ENCODE results near the gene SCARF2. TPM values are rescaled to one million over a fixed set of nuclear protein-coding genes. Genes with fewer than 3 reads are reported as not detected.
"Not testable (repeated sequence)": the region's sequence is repeated elsewhere in the genome, so short reads cannot be mapped to it uniquely, and the experiment has no call there.

The SCARF2 gene, protein sequence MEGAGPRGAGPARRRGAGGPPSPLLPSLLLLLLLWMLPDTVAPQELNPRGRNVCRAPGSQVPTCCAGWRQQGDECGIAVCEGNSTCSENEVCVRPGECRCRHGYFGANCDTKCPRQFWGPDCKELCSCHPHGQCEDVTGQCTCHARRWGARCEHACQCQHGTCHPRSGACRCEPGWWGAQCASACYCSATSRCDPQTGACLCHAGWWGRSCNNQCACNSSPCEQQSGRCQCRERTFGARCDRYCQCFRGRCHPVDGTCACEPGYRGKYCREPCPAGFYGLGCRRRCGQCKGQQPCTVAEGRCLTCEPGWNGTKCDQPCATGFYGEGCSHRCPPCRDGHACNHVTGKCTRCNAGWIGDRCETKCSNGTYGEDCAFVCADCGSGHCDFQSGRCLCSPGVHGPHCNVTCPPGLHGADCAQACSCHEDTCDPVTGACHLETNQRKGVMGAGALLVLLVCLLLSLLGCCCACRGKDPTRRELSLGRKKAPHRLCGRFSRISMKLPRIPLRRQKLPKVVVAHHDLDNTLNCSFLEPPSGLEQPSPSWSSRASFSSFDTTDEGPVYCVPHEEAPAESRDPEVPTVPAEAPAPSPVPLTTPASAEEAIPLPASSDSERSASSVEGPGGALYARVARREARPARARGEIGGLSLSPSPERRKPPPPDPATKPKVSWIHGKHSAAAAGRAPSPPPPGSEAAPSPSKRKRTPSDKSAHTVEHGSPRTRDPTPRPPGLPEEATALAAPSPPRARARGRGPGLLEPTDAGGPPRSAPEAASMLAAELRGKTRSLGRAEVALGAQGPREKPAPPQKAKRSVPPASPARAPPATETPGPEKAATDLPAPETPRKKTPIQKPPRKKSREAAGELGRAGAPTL
- 42.6 TPM for polyA plus RNA-seq (2013, experiment 1 of 2; ENCODE audit: insufficient read length)
- polyA plus RNA-seq (2013, experiment 2 of 2; ENCODE audit: insufficient read length) = 44.6 TPM

DNA sequence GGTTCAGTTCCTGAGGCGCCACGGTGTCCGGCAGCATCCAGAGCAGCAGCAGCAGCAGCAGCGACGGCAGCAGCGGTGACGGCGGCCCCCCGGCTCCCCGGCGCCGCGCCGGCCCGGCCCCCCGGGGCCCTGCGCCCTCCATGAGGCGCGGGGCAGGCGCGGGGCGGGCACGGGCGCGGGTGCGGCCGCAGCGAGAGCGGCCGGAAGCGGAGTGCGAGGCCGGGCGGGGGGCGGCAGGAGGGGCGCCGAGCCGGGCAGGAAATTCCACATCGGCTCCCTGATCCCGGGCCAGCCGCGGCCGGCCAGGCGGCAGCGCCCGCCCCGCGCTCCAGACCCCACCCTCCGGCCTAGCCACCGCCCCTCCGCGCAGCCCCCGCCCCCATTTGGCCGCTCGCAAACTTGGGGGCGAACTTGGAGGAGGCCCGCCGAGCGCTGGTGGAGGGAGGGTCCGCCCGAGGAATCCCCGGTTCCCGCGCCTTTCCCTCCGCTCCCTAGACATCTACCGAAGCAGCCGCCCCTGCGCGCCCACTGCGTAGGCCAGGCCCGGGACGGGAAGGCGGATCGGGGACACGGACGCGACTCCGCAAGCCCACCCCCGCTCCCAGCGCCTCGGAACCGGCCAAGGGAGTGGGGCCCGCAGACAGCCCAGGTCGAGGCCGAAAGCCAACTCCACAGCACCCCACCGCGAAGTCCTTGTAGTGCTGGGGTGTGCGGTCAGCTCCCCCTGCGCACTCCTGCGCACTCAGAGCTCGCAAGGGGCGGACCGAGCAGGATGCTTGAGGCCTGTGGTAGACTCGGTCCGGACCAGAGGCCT, at the start of gene SCARF2:
Gene SCARF2, minus strand, starts transcription at position 213 of the 814 bp plus-strand sequence. Its CDS starts 71 bp downstream, at position 142.
- DNase-seq = peak; percentile 80

DNA sequence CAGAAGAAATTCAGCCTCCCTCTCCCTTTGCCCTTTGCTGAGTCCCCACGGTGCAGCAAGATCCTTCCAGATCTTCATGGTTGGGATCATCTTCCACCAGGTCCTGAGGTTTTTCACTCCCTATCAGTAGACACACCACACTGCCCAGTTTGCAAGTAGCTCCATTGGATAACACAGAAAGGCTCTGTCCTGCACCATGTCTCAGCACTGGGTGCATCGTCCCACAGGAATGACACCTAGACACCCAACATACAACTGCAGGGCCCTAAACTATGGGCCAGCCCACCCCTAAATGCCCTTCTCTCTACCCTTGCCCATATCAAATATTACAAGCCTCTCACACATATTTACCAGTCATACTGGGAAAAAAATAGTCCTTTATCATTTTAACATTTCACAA, 48.6 kb upstream of the SCARF2 start:
- DNase-seq = no peak

DNA sequence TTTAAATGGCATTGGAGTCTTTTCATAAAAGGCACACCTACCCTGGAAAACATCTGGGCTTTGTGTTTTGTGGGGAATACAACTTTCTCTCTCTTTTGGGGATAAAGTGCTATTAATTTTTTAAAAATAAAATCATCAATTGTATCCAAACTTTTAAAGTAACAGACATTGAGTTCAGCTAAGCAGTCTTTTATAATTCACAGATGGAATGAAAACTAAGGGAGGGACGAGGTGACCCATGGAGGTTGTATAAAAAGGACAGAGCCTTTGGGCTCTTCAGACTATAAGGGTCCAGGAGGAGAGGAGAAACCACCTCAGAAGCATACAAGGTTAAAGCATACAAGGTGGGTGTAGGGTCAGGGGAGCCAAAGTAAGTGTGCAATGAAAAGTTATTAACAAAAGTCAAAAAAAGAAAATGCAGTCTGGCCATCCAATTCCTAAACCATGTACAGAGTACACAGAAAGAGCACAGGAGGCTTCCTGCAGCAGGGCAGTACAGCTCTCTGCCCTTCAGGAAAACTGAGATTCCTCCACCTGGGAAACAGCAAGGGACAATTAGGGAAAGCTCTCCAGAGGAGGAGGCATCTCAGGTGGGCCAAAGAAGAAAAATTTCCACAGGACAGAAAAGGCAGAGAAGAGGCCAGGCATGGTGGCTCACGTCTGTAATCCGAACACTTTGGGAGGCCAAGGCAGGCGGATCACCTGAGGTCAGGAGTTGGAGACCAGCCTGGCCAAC, 47.5 kb upstream of the SCARF2 start:
- no peak for DNase-seq

DNA sequence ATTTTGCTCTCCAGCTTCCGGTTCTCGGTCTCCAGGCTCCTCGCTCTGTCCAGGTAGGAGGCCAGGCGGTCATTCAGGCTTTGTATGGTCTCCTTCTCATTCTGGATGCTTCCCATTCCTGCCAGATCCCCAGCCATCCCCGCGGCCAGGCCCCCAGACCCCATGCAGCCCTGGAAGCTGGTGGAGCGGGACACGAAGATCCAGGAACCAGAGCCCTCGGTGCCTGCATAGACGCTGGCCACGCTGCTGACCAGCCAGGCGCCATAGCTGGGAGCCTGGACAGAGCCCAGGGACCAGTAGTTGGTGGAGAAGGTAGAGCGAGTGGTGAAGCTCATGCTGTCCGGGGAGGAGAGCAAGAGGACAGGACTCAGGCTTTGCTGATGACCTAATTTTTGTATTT, 46.1 kb upstream of the SCARF2 start:
- no peak for DNase-seq

DNA sequence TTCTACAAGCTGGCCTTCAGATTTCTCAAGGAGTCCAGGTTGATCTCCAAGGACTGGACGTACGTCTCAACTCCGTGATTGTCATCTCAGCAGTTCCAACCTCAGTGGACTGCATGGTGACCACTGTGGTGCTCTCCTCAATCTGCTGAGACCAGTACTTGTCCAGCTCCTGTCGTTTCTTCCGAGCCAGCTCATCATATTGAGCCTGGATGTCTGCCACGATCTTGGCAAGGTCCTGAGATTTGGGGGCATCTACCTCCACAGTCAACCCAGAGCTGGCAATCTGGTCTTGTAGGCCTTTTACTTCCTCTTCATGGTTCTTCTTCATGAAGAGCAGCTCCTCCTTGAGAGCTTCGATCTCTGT, 45.5 kb upstream of the SCARF2 start:
- not testable (repeated sequence) for DNase-seq

DNA sequence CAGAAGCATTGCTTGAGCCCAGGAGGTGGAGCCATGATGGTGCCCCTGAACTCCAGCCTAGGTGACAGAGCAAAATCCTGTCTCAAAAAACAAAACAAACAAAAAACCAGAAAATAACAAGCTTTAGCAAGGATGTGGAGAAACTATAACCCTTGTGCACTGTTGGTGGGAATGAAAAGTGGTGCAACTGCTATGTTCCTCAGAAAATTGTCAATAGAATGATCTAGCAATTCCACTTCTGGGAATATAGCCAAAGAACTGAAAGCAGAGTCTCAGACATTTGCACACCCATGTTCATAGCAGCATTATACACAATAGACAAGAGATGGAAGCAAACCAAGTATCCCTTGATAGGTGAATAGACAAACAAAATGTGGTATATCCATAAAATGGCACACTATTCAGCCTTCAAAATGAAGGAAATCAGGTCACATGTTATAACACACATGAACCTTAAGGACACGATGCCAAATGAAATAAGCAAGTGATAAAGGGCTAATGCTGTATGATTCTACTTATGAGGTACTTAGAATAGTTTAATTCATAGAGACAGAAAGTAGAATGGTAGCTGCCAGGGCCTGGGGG, 42.1 kb upstream of the SCARF2 start:
- DNase-seq = no peak

DNA sequence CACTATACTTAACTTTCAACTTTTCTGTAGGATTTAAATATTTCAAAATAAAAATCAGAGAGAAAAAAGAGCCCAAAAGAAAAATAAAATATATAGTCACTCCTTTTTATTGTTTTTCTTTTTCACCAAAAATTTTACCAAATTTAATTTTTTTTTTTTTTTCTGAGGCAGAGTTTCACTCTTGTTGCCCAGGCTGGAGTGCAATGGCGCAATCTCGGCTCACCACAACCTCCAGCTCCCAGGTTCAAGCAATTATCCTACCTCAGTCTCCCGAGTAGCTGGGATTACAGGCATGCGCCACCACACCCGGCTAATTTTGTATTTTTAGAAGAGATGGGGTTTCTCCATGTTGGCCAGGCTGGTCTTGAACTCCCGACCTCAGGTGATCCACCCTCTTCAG, 40.4 kb upstream of the SCARF2 start:
- not testable (repeated sequence) for DNase-seq

DNA sequence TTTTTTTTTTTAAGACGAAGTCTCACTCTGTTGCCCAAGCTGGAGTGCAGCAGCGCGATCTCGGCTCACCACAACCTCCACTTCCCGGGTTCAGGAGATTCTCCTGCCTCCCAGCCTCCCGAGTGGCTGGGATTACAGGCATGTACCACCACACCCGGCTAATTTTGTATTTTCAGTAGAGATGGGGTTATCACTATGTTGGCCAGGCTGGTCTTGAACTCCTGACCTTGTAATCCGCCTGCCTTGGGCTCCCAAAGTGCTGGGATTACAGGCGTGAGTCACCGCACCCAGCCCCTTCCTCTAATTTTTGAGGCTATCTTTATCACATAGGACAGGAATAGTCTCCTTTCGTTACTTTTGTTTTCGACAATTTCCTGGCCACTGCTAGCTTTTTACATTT, 37.9 kb upstream of the SCARF2 start:
- not testable (repeated sequence) for DNase-seq

DNA sequence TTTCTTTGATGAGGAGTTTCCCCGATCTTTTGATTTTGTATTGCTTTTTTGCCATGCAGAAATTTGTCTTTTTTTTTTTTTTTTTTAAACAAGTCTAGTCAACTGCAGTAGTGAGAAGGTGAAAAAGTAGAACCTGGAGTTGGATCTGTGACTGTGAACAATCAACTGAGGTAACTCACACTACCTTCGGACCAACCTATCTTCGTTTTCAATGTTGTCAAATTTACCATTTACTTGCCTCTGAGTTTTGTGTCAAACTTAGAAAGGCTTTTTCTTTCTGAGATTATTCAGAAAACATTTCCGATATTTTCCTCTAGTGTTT, 37.5 kb upstream of the SCARF2 start:
- no peak for DNase-seq

DNA sequence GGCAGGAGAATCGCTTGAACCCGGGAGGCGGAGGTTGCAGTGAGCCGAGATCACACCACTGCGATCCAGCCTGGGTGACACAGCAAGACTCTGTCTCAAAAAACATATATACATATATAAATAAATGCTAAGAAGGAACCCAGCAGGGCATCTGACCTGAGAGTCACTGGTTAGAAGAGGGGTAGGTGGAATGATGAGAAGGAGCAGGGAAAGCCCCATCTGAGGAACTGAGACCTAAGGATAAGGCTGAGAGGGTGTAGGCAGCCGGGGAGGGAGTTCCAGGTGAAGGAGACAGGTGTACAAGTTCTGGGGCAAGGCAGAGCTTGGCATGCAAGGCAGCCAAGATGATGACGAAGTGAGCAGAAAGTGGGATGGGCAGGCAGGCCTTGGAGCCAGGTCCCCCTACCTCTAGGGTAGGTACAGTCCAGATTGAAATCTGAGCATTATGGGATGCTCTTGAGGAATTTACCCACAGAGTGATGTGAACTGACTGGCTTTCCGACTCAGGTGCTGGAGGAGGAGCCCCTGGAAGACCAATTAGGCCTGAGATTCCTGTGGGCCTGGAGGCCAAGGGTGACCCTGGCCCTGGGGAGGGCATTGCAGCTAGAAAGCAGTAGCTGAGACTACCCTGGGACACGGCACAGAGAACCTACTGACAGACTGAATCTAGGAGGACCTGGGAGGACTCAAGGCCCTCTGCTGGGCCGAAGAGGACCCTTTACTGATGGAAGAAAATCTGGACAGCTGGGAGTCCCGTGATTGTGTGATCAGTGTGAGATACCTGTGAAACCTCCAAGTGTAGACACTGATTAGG, 35.2 kb upstream of the SCARF2 start:
- DNase-seq = no peak

DNA sequence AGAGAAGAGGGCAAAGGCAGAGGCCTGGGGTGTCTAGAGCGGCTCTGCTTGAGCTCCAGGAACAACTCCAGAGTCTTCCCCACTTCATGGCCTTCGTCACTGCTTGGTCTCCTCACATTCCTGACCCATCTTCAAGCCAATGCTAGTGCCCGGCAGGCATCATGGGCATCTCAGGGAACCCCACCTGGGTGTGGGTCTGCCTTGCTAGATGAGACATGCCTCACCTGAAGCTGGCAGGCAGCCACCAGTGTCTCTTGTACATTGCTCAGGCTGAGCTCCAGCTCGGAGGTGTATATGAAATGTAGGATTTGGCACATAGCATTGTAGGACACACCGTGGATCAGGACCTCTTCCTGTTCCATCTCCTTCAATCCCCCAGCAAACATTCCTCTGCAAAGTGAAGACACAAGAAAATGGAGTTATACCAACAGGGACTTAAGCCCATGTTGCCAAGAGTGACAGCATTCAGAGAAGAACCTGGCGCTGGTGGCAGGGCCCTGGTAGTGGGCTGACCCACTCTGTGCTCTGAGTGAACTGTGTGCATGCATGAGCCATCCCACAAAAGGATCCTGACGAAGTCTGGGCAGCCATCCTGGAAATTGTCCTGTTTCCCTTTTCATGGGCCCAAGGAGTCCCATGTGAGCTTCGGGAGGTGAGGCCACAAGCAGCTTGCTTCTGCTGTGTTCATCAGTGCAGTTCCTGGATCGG, 33.7 kb upstream of the SCARF2 start:
- no peak for DNase-seq

DNA sequence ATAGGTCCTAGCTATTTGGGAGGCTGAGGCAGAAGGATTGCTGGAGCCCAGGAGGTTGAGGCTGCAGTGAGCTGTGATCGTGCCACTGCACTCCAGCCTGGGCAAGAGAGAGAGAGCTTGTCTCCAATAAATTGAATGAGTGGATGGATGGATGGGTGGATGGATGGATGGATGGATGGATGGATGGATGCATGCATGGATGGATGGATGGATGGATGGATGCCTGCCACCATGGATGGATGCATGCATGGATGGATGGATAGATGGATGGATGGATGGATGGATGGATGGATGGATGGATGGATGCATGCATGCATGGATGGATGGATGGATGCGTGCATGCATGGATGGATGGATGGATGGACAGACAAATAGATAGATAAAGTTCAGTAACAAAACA, 32.9 kb upstream of the SCARF2 start:
- not testable (repeated sequence) for DNase-seq

DNA sequence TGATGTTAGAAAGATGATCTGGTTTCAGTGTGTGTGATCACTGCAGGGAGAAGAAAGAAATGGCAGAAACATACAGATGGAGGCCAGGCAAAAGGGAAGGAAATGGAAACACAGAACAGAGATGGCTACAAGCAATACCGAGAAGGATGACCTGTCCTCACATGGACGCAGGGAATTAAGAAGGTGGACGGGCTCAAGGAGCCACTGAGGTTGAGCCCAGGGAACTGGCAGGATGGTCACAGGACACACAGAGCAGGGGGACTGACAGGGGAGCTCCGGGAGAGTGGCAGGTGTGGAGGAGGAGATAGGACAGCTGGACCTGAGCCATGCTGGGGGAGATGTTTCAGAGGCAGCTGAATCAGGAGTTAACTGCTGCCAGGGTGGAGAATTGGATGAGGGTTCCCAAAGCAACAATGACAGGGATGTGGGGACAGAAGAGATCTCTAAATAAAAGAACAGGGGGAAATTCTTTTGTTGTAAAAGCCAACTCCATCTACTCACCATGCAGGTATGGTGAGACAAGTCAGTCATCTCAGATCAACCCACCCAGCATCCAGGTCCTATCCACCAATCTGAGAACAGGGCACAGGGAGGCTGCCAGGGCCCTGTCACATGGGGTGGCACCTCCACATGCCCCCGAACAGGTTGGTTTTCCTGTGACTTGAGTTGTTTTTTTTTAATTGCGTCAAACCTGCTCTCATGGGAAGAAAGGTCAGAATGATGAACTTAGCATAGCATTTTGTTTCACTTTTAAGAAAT, 31.7 kb upstream of the SCARF2 start:
- DNase-seq = no peak

DNA sequence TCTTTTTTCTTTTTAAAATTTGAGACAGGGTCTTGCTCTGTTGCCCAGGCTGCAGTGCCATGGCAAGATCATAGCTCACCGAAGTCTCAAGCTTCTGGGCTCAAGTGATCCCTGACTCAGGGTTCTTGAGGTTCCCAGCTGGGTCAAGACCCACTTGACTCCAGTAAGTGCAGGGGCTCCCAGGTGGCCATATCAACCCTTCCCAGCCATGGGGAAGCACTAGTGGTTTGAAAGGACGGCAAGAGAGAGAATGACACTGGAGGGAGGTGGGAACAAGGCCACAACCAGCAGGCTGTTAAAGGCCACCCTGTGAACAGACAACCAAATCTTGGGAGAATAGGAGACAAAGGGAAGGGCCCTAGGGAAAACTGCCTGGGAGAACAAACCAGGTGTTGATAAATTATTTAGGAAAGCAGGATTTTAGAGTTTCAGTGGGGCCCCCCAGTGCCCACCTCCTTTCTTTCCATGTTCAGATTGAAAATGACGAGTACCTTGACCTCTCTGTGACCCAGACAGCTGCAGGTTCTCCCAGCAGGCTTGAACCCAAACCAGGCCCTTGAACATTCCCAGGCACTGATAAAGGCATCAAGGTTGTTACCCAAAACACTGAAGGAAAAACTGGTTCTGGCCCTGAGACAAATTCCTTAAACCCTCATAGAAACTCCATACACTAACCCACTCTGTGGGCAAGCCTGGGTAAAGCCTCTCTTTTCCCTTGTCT, 29.2 kb upstream of the SCARF2 start:
- no peak for DNase-seq

DNA sequence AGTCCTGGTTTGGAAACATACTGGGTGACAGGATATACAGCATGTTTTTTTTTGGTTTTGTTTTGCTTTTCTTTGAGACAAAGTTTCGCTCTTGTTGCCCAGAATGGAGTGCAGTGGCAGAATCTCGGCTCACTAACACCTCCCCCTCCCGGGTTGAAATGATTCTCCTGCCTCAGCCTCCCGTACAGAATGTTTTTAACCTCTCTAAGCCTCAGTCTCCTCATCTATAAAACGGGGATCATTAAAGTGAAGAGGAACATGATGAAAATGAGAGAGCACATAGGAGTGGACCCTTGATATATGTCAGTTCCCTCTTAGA, 28.1 kb upstream of the SCARF2 start:
- no peak for DNase-seq

DNA sequence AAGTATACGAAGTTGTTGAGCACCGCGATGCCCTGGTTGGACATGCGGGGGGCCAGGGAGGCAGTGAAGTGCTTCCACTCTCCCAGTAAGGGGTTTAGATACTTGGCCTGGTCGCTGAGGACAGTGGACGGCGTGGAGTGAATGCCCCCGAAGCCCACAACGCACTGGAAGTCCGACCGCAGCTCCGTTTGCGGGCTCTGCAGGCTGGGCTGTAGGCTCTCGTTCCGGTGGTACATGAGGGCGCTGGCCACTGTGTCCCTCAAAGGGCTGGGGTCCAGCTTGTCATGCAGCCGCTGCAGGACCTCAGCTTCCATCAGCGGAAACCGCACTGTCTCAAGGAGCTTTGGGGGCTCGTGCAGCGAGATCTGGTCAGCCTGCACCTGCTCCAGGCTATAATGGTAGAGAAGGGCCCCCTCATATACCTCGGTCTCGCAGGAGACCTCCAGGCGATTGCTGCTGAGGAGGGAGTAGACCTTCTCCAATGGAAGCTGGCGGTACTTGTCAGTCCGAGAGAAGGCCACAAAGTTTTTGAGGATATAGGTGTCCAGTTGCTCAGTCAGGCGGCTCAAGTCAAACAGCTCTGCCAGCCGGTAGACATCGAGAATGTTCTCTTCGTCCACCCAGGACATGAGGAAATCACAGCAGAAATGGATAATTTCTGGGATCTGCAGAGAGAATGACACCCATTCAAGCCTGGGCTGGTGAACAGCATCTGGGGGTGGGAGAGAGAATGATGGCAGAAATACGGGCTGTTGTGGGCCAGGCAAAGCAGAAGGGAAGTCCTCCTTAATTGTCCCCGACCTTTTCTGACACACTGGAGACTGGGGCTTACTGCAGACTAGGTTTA, 27.5 kb upstream of the SCARF2 start:
- no peak for DNase-seq

DNA sequence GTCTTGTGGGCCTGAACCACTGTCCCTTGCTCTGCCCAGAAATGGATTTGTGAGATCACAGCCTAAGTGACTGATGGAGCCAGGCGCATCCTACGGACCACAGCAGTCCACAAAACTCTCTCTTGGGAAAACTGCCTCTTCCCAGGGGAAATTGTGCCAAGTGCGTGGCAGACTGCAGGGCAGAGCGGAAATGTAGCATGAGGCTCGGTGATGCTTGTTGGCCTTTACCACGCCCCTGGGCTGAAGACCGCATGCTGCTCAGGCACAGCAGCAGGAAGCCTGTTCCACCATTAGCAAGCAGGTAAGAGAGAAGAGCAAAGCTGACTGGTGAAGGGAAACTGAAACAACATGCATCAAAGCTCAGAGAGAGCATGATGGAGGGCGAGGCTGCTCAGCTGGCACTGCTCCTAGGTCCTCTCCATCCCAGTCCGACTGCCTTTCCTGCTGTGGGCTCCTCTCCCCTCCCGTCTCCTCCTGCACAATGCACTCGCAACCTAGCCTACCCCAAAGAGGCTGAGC, 26.5 kb upstream of the SCARF2 start:
- DNase-seq = no peak
